ENCODE data around the gene MZB1. TPM values are rescaled to one million over a fixed set of nuclear protein-coding genes. Genes with fewer than 3 reads are reported as not detected.

Gene MZB1
- total RNA-seq, 1 donor from 2014 or later = not detected

- TF ChIP-seq CTCF (IDR thresholded peaks at IDR 0.05) = no peak
- TF ChIP-seq POLR2AphosphoS5 (IDR thresholded peaks at IDR 0.05; ENCODE audit: insufficient read depth in 1 of 2, low read depth in 1 of 2) = no peak
- TF ChIP-seq POLR2A (IDR thresholded peaks at IDR 0.05) = no peak
- Histone ChIP-seq H3K27ac (no peak overlapping the region), H3K36me3 (peaks cover 0 to 49% of the 10 kb centered on the region in 2 donors), H3K4me1 (peaks cover 5% of the 10 kb centered on the region), H3K27me3 (no peaks in the 10 kb centered on the region), H3K4me3 (no peak overlapping the region), H3K9me3 (no peaks in the 10 kb centered on the region)
- intact Hi-C loops (cut with DNase I) = no loop called here
- no peak for DNase-seq (ENCODE audit: extremely low spot score in 2 of 2)
Measured at GRCh38 chr5:139371482-139372435, 18.0 kb downstream of the MZB1 start.

- TF ChIP-seq POLR2A (IDR thresholded peaks at IDR 0.05) (no peak), POLR2AphosphoS5 (IDR thresholded peaks at IDR 0.05; ENCODE audit: insufficient read depth in 1 of 2, low read depth in 1 of 2) (no peak), CTCF (IDR thresholded peaks at IDR 0.05) (no peak)
- Histone ChIP-seq H3K27me3 (no peaks in the 10 kb centered on the region), H3K4me1 (peaks cover 5% of the 10 kb centered on the region), H3K9me3 (no peaks in the 10 kb centered on the region), H3K36me3 (peaks cover 5 to 72% of the 10 kb centered on the region in 2 donors), H3K27ac (no peak overlapping the region), H3K4me3 (no peak overlapping the region)
- no peak for DNase-seq (ENCODE audit: extremely low spot score in 2 of 2)
- intact Hi-C loops (cut with DNase I) = no loop called here
Measured at GRCh38 chr5:139369181-139369580, 20.5 kb downstream of the MZB1 start.

- Histone ChIP-seq H3K27me3 (no peaks in the 10 kb centered on the region), H3K4me3 (no peak overlapping the region), H3K4me1 (peaks cover 2% of the 10 kb centered on the region), H3K36me3 (peaks cover 5 to 76% of the 10 kb centered on the region in 2 donors), H3K9me3 (no peaks in the 10 kb centered on the region), H3K27ac (no peak overlapping the region)
- no peak for TF ChIP-seq CTCF (IDR thresholded peaks at IDR 0.05)
- no peak for TF ChIP-seq POLR2AphosphoS5 (IDR thresholded peaks at IDR 0.05; ENCODE audit: insufficient read depth in 1 of 2, low read depth in 1 of 2)
- no peak for TF ChIP-seq POLR2A (IDR thresholded peaks at IDR 0.05)
- intact Hi-C loops (cut with DNase I) = no loop called here
- DNase-seq (ENCODE audit: extremely low spot score in 2 of 2) = no peak
Measured at GRCh38 chr5:139368613-139369012, 21.1 kb downstream of the MZB1 start.

- DNase-seq (ENCODE audit: extremely low spot score in 2 of 2) = no peak
- intact Hi-C loops (cut with DNase I) = no loop called here
- H3K4me3 ChIP-seq = no peak overlapping the region
- H3K27me3 ChIP-seq = no peaks in the 10 kb centered on the region
- TF ChIP-seq POLR2AphosphoS5 (IDR thresholded peaks at IDR 0.05; ENCODE audit: insufficient read depth in 1 of 2, low read depth in 1 of 2) (no peak), CTCF (IDR thresholded peaks at IDR 0.05) (no peak), POLR2A (IDR thresholded peaks at IDR 0.05) (no peak)
- peaks cover 5 to 47% of the 10 kb centered on the region in 2 donors for H3K36me3 ChIP-seq
- H3K4me1 ChIP-seq = peaks cover 6% of the 10 kb centered on the region
- H3K27ac ChIP-seq = no peak overlapping the region
- no peaks in the 10 kb centered on the region for H3K9me3 ChIP-seq
Measured at GRCh38 chr5:139364466-139364865, 25.2 kb downstream of the MZB1 start.

- no peak overlapping the region for H3K27ac ChIP-seq
- H3K9me3 ChIP-seq = no peaks in the 10 kb centered on the region
- no peak for TF ChIP-seq CTCF (IDR thresholded peaks at IDR 0.05)
- peak in 1 of 2 donors; percentile 82 for TF ChIP-seq POLR2AphosphoS5 (IDR thresholded peaks at IDR 0.05; ENCODE audit: insufficient read depth in 1 of 2, low read depth in 1 of 2)
- intact Hi-C loops (cut with DNase I) = no loop called here
- H3K4me1 ChIP-seq = peaks cover 8% of the 10 kb centered on the region
- H3K36me3 ChIP-seq = peaks cover 5 to 42% of the 10 kb centered on the region in 2 donors
- DNase-seq (ENCODE audit: extremely low spot score in 2 of 2) = no peak
- H3K27me3 ChIP-seq = no peaks in the 10 kb centered on the region
- no peak overlapping the region for H3K4me3 ChIP-seq
Measured at GRCh38 chr5:139363937-139364336, 25.8 kb downstream of the MZB1 start.

Measured in vagina (tissue), 2 donors.